Heart right ventricle (tissue), 16 donors: ENCODE data around the gene ELANE. TPM values are rescaled to one million over a fixed set of nuclear protein-coding genes. Genes with fewer than 3 reads are reported as not detected.

Experiments
- ATAC-seq, 8 donors: fragments of 200-7000 bp; cut with Tn5 transposase; one replicate each; pipeline ENCODE4 v1.9.1; 2020; ENCODE audit warnings: mild to moderate bottlenecking in 8 of 8, moderate library complexity in 8 of 8, moderate number of reproducible peaks in 1 of 8
- DNase-seq, 2 donors: peaks; one replicate each; pipeline ENCODE4 v3.0.0-alpha.2; 2020
- H3K27ac ChIP-seq, 10 donors: fragments of 200-600 bp; sonication (generic) in 2 of 10; one replicate each; pipeline versions ENCODE4 v1.5.0 to v1.8.0; 2020 to 2022; ENCODE audit warnings: mild to moderate bottlenecking in 3 of 10
- H3K27me3 ChIP-seq, 7 donors: fragments of 200-600 bp; one replicate each; pipeline ENCODE4 v1.8.0; 2021 to 2022; ENCODE audit warnings: mild to moderate bottlenecking in 2 of 7
- H3K36me3 ChIP-seq, 9 donors: fragments of 200-600 bp; sonication (generic) in 1 of 9; one replicate each; pipeline versions ENCODE4 v1.5.0 to v1.8.0; 2020 to 2022; ENCODE audit warnings: mild to moderate bottlenecking in 2 of 9
- H3K4me1 ChIP-seq, 9 donors: fragments of 200-600 bp; sonication (generic) in 1 of 9; one replicate each; pipeline versions ENCODE4 v1.5.0 to v1.8.0; 2020 to 2022; ENCODE audit warnings: mild to moderate bottlenecking in 4 of 9
- H3K4me3 ChIP-seq, 10 donors: fragments of 200-600 bp; sonication (generic) in 2 of 10; one replicate each; pipeline versions ENCODE4 v1.5.0 to v1.8.0; 2020 to 2022; ENCODE audit warnings: mild to moderate bottlenecking in 7 of 10, moderate library complexity in 2 of 10
- H3K9me3 ChIP-seq, 11 donors: fragments of 200-600 bp in 10 of 11; sonication (generic) in 2 of 11; one replicate each; pipeline versions ENCODE4 v1.5.0 to v1.8.0; 2013 to 2022; ENCODE audit warnings: mild to moderate bottlenecking in 2 of 11, control low read depth in 1 of 11, moderate library complexity in 1 of 11
- CTCF ChIP-seq, 9 donors: fragments of 200-600 bp; sonication (generic) in 2 of 9; IDR thresholded peaks; one replicate each; pipeline versions ENCODE4 v1.5.0 to v1.8.0; 2021 to 2022; ENCODE audit warnings: antibody characterized with exemption in 9 of 9, mild to moderate bottlenecking in 5 of 9, moderate library complexity in 1 of 9
- WGBS, 2 donors: extraction: QIAGEN DNeasy Blood & Tissue Kit; methylation state at CpG; one replicate each; pipeline ENCODE4 v1.1.7; 2013; ENCODE audit warnings: inconsistent platforms in 1 of 2; 5-methylcytosine and 5-hydroxymethylcytosine counted together
- intact Hi-C, 10 donors: fragments of 100-400 bp; cut with DNase I; formaldehyde crosslinking; loops; one replicate each; pipeline versions ENCODE4 v1.11.1 to v1.14.2; 2022
- polyA plus RNA-seq, 2 donors: library from polyadenylated mRNA; stranded (reverse); fragments of 200-250 nt; gene quantifications; one replicate each; pipeline ENCODE4 v1.2.3, GENCODE V29; 2013
- total RNA-seq, 10 donors: library from RNA; stranded (reverse); fragmentation: NEBNext Ultra II Directional in 3 of 10; extraction: Animal tissue kit (Norgen Biotek cat#: 25700) in 3 of 10; gene quantifications; one replicate each; pipeline versions ENCODE4 v1.2.1 to v1.2.4, GENCODE V29; 2021 to 2023
- donor health status: Arrhythmogenic right ventricular cardiomyopathy.
- donor health status: ischemic (EF 13 %, LVEDD 7.1; RV severe dilation, severe dysfunction).
- donor health status: healthy with polysubstance abuse.
- donor health status: DM: no; HTN: yes; CAD: no.
- donor health status: DM: no; HTN: no; CAD: no.
- donor health status: ischemic (EF 25% LVEDD 6.9; RV normal size, moderate dysfunction).
- donor health status: ischemic (EF 25% LVEDD 5.7; RV mildly dilated, moderate dysfunction).
- donor health status: healthy.
- donor health status: DM: yes; HTN: yes; CAD: no.
- donor health status: Ischemic cardiomyopathy.
- donor health status: ischemic (EF 35%, LVEDD 5.7; RV mildly dilated, moderate dysfunction).
- donor health status: nonischemic (EF 11% LVEDD 7.7; RV severe dilation, severe dysfunction).
- donor health status: DM: yes; HTN: yes; CAD: no.
- donor health status: PGD.
- donor health status: ischemic (EF 29% LVEDD 5.4; RV normal size, mild dysfunction).
- donor health status: nonischemic (EF 23%, LVEDD 6.1; RV moderate dilation, normal function).

ELANE gene
- total and polyA plus RNA-seq, 12 donors = 0.26 to 5.4 (median 1.0) TPM; not detected in 3

GRCh38 chr19:892243-892893 is 40.3 kb downstream of the ELANE start:
- 4 to 6% methylated on average over 22 to 27 of the region's 27 CpGs for WGBS, 2 donors
- DNase-seq (peak in 1 of 2 donors; percentile 52), ATAC-seq (peak in 1 of 8 donors; percentile 2)
- intact Hi-C loops = no loop called here
- H3K4me1 ChIP-seq = peaks cover 0 to 19% (median 9%) of the 10 kb centered on the region in 9 donors
- H3K36me3 ChIP-seq = peaks cover 0 to 47% (median 5%) of the 10 kb centered on the region in 9 donors
- no peak for TF ChIP-seq CTCF (IDR thresholded peaks at IDR 0.05)
- peak overlapping the region; percentile 87 to 97 (median 94) for H3K27ac ChIP-seq
- H3K9me3 ChIP-seq = no peaks in the 10 kb centered on the region
- peak overlapping the region; percentile 67 to 92 (median 80) for H3K4me3 ChIP-seq
- H3K27me3 ChIP-seq = no peaks in the 10 kb centered on the region

GRCh38 chr19:892894-893689 is 41.0 kb downstream of the ELANE start, which contains the start of the genes MED16 and RNU6-9:
MED16 (minus strand) TSS chr19:893187; CDS start chr19:891131, 2,056 bp downstream.
RNU6-9 (plus strand) TSS chr19:893484.
- WGBS, 2 donors = 1% methylated on average over 54 to 69 of the region's 69 CpGs
- TF ChIP-seq CTCF (IDR thresholded peaks at IDR 0.05) = no peak
- H3K4me3 ChIP-seq = peak within 1 kb of the TSS; percentile 67 to 92 (median 80)
- H3K36me3 ChIP-seq = peaks cover 0 to 46% (median 5%) of the 10 kb centered on the region in 9 donors
- intact Hi-C loops = loop anchor here in 1 of 10 donors (1.0 kb wide), 1 partner anchor 20 kb away; the partner anchor contains the start of gene R3HDM4
- no peaks in the 10 kb centered on the region for H3K27me3 ChIP-seq
- ATAC-seq = peak; percentile 95 to 99 (median 98)
- H3K4me1 ChIP-seq = peaks cover 0 to 19% (median 9%) of the 10 kb centered on the region in 9 donors
- no peaks in the 10 kb centered on the region for H3K9me3 ChIP-seq
- H3K27ac ChIP-seq = peak within 1 kb of the TSS; percentile 87 to 97 (median 94)
- DNase-seq = peak; percentile 89 to 91

- Histone ChIP-seq H3K27me3 (no peaks in the 10 kb centered on the region), H3K9me3 (no peaks in the 10 kb centered on the region), H3K4me3 (no peak overlapping the region), H3K4me1 (peaks cover 0 to 13% (median 6%) of the 10 kb centered on the region in 9 donors), H3K27ac (no peak overlapping the region), H3K36me3 (peaks cover 0 to 43% (median 0%) of the 10 kb centered on the region in 9 donors)
- ATAC-seq (no peak), DNase-seq (no peak)
- WGBS, 2 donors = 95 to 98% methylated on average over 10 of the region's 10 CpGs
- no peak for TF ChIP-seq CTCF (IDR thresholded peaks at IDR 0.05)
- intact Hi-C loops = no loop called here
Measured at GRCh38 chr19:896434-896833, 44.3 kb downstream of the ELANE start.

GRCh38 chr19:896999-897398 is 44.9 kb downstream of the ELANE start:
- H3K4me1 ChIP-seq = peaks cover 0 to 11% (median 3%) of the 10 kb centered on the region in 9 donors
- WGBS, 2 donors = 93 to 94% methylated on average over 11 of the region's 11 CpGs

More at GRCh38 chr19:896999-897398, 44.9 kb downstream of the ELANE start:
- peaks cover 0 to 48% (median 0%) of the 10 kb centered on the region in 9 donors for H3K36me3 ChIP-seq
- no peak overlapping the region for H3K27ac ChIP-seq
- intact Hi-C loops = no loop called here
- no peaks in the 10 kb centered on the region for H3K9me3 ChIP-seq
- no peak for TF ChIP-seq CTCF (IDR thresholded peaks at IDR 0.05)
- no peak overlapping the region for H3K4me3 ChIP-seq
- DNase-seq (no peak), ATAC-seq (no peak)
- H3K27me3 ChIP-seq = no peaks in the 10 kb centered on the region
